Keratinocyte (primary cell): Measurements from ENCODE around the gene GNA14. TPM values are rescaled to one million over a fixed set of nuclear protein-coding genes. Genes with fewer than 3 reads are reported as not detected.

Experiments used
- DNase-seq: peaks from one replicate; pipeline ENCODE4 v3.0.0-alpha.2; 2011; ENCODE audit warnings: low read depth, missing footprints, low spot score
- FAIRE-seq: peaks from 2 replicates; lab custom pipeline; 2011; peaks lifted over from hg19 to GRCh38; lab: Jason Lieb, UNC
- H2AFZ ChIP-seq: 2 replicates; pipeline ENCODE4 v1.6.0; 2012; ENCODE audit warnings: low read length, control low read depth, inconsistent platforms; ENCODE audit not compliant: control insufficient read depth
- H3K27ac ChIP-seq: 2 replicates; pipeline ENCODE4 v1.5.1; 2011; ENCODE audit warnings: low read length; ENCODE audit not compliant: control insufficient read depth, insufficient read depth
- H3K27me3 ChIP-seq: 3 replicates; pipeline ENCODE4 v1.6.0; 2011; ENCODE audit warnings: low read length; ENCODE audit not compliant: control insufficient read depth, insufficient read depth; ENCODE audit errors: extremely low read depth
- H3K36me3 ChIP-seq, 2 experiments: 2 replicates in 1 of 2; 3 replicates in 1 of 2; pipeline ENCODE4 v1.5.1; 2011; ENCODE audit warnings: low read length in 2 of 2, mild to moderate bottlenecking in 1 of 2; ENCODE audit not compliant: control insufficient read depth in 2 of 2, insufficient read depth in 2 of 2; ENCODE audit errors: extremely low read depth in 1 of 2
- H3K4me1 ChIP-seq: 3 replicates; pipeline ENCODE4 v1.5.1; 2011; ENCODE audit warnings: low read length; ENCODE audit not compliant: control insufficient read depth, insufficient read depth; ENCODE audit errors: extremely low read depth
- H3K4me2 ChIP-seq: 3 replicates; pipeline ENCODE4 v1.6.0; 2011; ENCODE audit warnings: low read depth, low read length; ENCODE audit not compliant: control insufficient read depth, insufficient read depth; ENCODE audit errors: extremely low read depth
- H3K4me3 ChIP-seq, 3 experiments: fragments of 200-600 bp in 1 of 3; sonication (generic) in 1 of 3; 2 replicates in 2 of 3; 3 replicates in 1 of 3; pipeline ENCODE4 v1.5.1; 2011 to 2016; ENCODE audit warnings: low read length in 3 of 3, mild to moderate bottlenecking in 3 of 3, control low read depth in 2 of 3, inconsistent platforms in 1 of 3, low read depth in 1 of 3, mixed read lengths in 1 of 3, mixed run types in 1 of 3, moderate library complexity in 1 of 3; ENCODE audit not compliant: control insufficient read depth in 2 of 3, insufficient read depth in 2 of 3; ENCODE audit errors: extremely low read depth in 1 of 3
- H3K79me2 ChIP-seq: 2 replicates; pipeline ENCODE4 v1.6.0; 2012; ENCODE audit warnings: low read length; ENCODE audit not compliant: control insufficient read depth, insufficient read depth
- H3K9ac ChIP-seq: 3 replicates; pipeline ENCODE4 v1.6.0; 2011; ENCODE audit warnings: low read length; ENCODE audit not compliant: control insufficient read depth, insufficient read depth; ENCODE audit errors: extremely low read depth
- H3K9me1 ChIP-seq: 3 replicates; pipeline ENCODE4 v1.6.0; 2011; ENCODE audit warnings: low read length; ENCODE audit not compliant: control insufficient read depth, insufficient read depth; ENCODE audit errors: extremely low read depth
- H3K9me3 ChIP-seq: 2 replicates; pipeline ENCODE4 v1.5.1; 2012; ENCODE audit warnings: low read depth, low read length; ENCODE audit not compliant: control insufficient read depth
- H4K20me1 ChIP-seq: 3 replicates; pipeline ENCODE4 v1.6.0; 2011; ENCODE audit warnings: low read length; ENCODE audit not compliant: control insufficient read depth, insufficient read depth; ENCODE audit errors: extremely low read depth
- CTCF ChIP-seq, 3 experiments: IDR thresholded peaks in 1 of 3; conservative IDR thresholded peaks in 1 of 3; optimal IDR thresholded peaks in 1 of 3; 2 replicates in 2 of 3; 3 replicates in 1 of 3; pipeline versions ENCODE3 to v1.5.1; 2011; ENCODE audit warnings: low read length in 3 of 3, mild to moderate bottlenecking in 3 of 3, moderate library complexity in 2 of 3, control low read depth in 1 of 3, inconsistent platforms in 1 of 3; ENCODE audit not compliant: insufficient read depth in 2 of 3; ENCODE audit errors: extremely low read depth in 1 of 3
- EZH2 ChIP-seq: IDR thresholded peaks from one replicate; pipeline ENCODE4 v1.6.1; 2012; ENCODE audit warnings: inconsistent platforms, mild to moderate bottlenecking, low read length, moderate library complexity
- dilution Hi-C: fragments of 300-500 bp; cut with MboI; formaldehyde crosslinking; loops from one replicate; pipeline ENCODE4 v1.7.0; 2020; ENCODE audit warnings: low sequenced_read_pairs; ENCODE audit not compliant: extremely low pct_ligation_motif_present
- polyA plus RNA-seq, 5 experiments: library from polyadenylated mRNA; depleted of rRNA in 3 of 5; stranded (reverse) in 3 of 5; stranded (forward) in 1 of 5; unstranded in 1 of 5; fragments of >200 nt; gene quantifications; 1 replicate in 1 of 5; 2 replicates in 3 of 5; 3 replicates in 1 of 5; pipeline versions ENCODE4 v1.2.1 to v1.2.3, GENCODE V29; 2011 to 2012; ENCODE audit warnings: missing spikeins in 2 of 5, low read depth in 1 of 5, low replicate concordance in 1 of 5

GNA14 gene
- polyA plus RNA-seq, 1 donor (not counting 4 experiments of a cell fraction or from before 2014, with no cell fraction given): not detected

- Histone ChIP-seq H3K4me1 (no peaks in the 10 kb centered on the region), H3K9me3 (peaks cover 2% of the 10 kb centered on the region), H3K4me3 (no peak overlapping the region), H3K9ac (no peak overlapping the region), H3K27ac (no peak overlapping the region), H3K9me1 (no peaks in the 10 kb centered on the region), H3K79me2 (no peaks in the 10 kb centered on the region), H3K4me2 (no peak overlapping the region), H3K36me3 (no peaks in the 10 kb centered on the region), H3K27me3 (no peaks in the 10 kb centered on the region), H2AFZ (no peak overlapping the region), H4K20me1 (no peaks in the 10 kb centered on the region)
- TF ChIP-seq CTCF (optimal IDR thresholded peaks at IDR 0.05 in 1 of 3, IDR thresholded peaks at IDR 0.05 in 1 of 3, conservative IDR thresholded peaks at IDR 0.05 in 1 of 3; ENCODE audit: extremely low read depth in 1 of 3, insufficient read depth in 2 of 3, low read length in 3 of 3): no peak
- no peak for TF ChIP-seq EZH2
- DNase-seq (no peak), FAIRE-seq (no peak)
- dilution Hi-C loops: no loop called here
These were observed 101.7 kb downstream of the GNA14 start for GRCh38 chr9:77546376-77546950.

- dilution Hi-C loops: no loop called here
- Histone ChIP-seq H3K36me3 (no peaks in the 10 kb centered on the region), H3K9ac (no peak overlapping the region), H2AFZ (no peak overlapping the region), H3K9me3 (peaks cover 2% of the 10 kb centered on the region), H3K27ac (no peak overlapping the region), H4K20me1 (no peaks in the 10 kb centered on the region), H3K4me2 (no peak overlapping the region), H3K9me1 (no peaks in the 10 kb centered on the region), H3K4me1 (no peaks in the 10 kb centered on the region), H3K79me2 (no peaks in the 10 kb centered on the region), H3K4me3 (no peak overlapping the region), H3K27me3 (no peaks in the 10 kb centered on the region)
- no peak for DNase-seq
- no peak for FAIRE-seq
- TF ChIP-seq CTCF (optimal IDR thresholded peaks at IDR 0.05 in 1 of 3, IDR thresholded peaks at IDR 0.05 in 1 of 3, conservative IDR thresholded peaks at IDR 0.05 in 1 of 3; ENCODE audit: extremely low read depth in 1 of 3, insufficient read depth in 2 of 3, low read length in 3 of 3) (no peak), EZH2 (no peak)
These were observed 103.6 kb downstream of the GNA14 start for GRCh38 chr9:77544546-77544945.
